BLaER1 (cell line): ENCODE results near the gene MAGI3.
"Not testable (repeated sequence)": the region's sequence is repeated elsewhere in the genome, so short reads cannot be mapped to it uniquely, and the experiment has no call there.

ENCODE experiments used
- H3K27ac ChIP-seq: shearing (Covaris generic); formaldehyde crosslinking; 2 replicates; pipeline ENCODE4 v1.8.1; 2022
- H3K27me3 ChIP-seq: shearing (Covaris generic); formaldehyde crosslinking; 2 replicates; pipeline ENCODE4 v1.8.1; 2022
- H3K36me3 ChIP-seq: shearing (Covaris generic); formaldehyde crosslinking; 2 replicates; pipeline ENCODE4 v1.8.1; 2022
- H3K4me1 ChIP-seq: shearing (Covaris generic); formaldehyde crosslinking; 2 replicates; pipeline ENCODE4 v1.8.1; 2022
- H3K4me2 ChIP-seq: shearing (Covaris generic); formaldehyde crosslinking; 2 replicates; pipeline ENCODE4 v1.8.1; 2022
- H3K4me3 ChIP-seq: shearing (Covaris generic); formaldehyde crosslinking; 2 replicates; pipeline ENCODE4 v1.8.1; 2022
- H3K9ac ChIP-seq: shearing (Covaris generic); formaldehyde crosslinking; 2 replicates; pipeline ENCODE4 v1.8.1; 2022
- H3K9me3 ChIP-seq: shearing (Covaris generic); formaldehyde crosslinking; 2 replicates; pipeline ENCODE4 v1.8.1; 2022
- H4K20me1 ChIP-seq: shearing (Covaris generic); formaldehyde crosslinking; 2 replicates; pipeline ENCODE4 v1.8.1; 2022
- Cebpa-rat ChIP-seq: shearing (Covaris generic); IDR thresholded peaks from 2 replicates; pipeline ENCODE4 v1.8.1; 2022

MAGI3 gene

DNA sequence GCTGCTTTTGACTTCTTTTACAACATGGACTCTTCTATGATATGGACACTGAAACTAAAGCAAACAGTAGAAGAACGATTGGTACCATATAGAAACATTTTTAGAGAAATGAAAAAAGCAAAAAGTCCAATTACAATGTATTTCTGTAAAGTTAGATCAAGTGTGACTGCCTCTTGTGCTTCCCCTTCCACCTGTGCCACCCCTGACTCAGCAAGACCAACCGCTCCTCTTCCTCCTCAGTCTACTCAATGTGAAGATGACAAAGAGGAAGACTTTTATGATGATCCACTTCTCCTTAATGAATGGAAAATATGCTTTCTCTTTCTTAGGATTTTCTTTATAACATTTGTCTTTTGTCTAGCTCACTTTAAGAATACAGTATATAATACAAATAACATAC, 302.0 kb downstream of the MAGI3 start:
- Histone ChIP-seq H3K4me3 (no peak overlapping the region), H3K27ac (no peak overlapping the region), H3K36me3 (peaks cover 53% of the 10 kb centered on the region), H3K27me3 (no peaks in the 10 kb centered on the region), H3K9ac (no peak overlapping the region), H3K9me3 (peaks cover 38% of the 10 kb centered on the region), H3K4me1 (no peaks in the 10 kb centered on the region), H3K4me2 (no peak overlapping the region), H4K20me1 (no peaks in the 10 kb centered on the region)
- no peak for TF ChIP-seq Cebpa-rat

DNA sequence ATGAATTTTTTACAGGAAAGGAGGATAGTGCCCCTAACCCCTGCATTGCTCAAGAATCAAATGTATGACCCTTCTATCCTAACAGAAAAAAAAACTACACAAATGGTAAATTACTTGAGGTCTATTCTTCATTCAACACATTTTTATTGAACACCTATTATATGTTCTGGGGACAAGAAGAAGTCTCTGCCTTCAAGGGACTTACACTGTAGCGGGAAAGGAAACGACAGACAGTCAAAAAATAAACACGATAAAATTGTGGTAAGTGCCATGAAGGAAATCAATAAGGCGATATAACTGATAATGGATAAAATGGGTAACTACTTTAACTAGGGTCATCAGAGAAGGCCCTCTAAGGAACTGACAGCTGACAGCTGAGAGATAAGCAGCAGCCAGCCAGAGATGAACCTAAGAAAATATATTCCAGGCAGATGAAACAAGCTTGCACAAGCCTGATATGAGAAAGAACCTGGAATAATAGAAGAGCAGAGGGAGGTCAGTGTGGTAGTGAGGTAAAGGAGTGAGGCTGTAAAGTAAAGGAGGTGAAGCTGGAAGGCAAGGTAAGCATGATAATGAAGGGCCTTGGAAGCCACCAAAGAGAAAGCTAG, 302.6 kb downstream of the MAGI3 start:
- no peak overlapping the region for H3K27ac ChIP-seq

DNA sequence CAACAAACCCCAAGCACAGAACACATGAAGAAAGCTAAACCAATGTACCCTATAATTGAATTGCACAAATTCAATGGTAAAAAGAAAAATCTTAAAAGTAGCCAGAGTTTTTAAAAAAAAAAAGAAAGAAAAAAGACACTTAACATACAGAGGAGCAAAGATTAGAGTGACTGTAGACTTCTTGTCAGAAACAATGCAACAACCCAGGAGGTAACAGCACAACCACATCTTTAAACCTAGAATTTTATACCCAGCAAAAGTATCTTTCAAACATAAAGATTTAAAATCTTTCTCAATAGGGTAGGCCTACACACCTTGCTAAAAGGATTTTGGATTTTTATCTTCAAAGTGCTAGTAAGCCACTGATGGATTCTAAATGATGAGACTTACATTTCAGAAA, 304.6 kb downstream of the MAGI3 start:
- H3K9me3 ChIP-seq, result peaks cover 38% of the 10 kb centered on the region
- H3K27ac ChIP-seq, result no peak overlapping the region
- no peaks in the 10 kb centered on the region for H4K20me1 ChIP-seq
- H3K4me1 ChIP-seq, result no peaks in the 10 kb centered on the region
- H3K27me3 ChIP-seq, result no peaks in the 10 kb centered on the region
- H3K4me2 ChIP-seq, result no peak overlapping the region
- no peak for TF ChIP-seq Cebpa-rat
- H3K9ac ChIP-seq, result no peak overlapping the region
- peaks cover 64% of the 10 kb centered on the region for H3K36me3 ChIP-seq
- no peak overlapping the region; the same call in 1 of the 2 replicates for H3K4me3 ChIP-seq

More for the DNA sequence above, 302.6 kb downstream of the MAGI3 start:
- H4K20me1 ChIP-seq, result no peaks in the 10 kb centered on the region
- H3K4me2 ChIP-seq, result no peak overlapping the region
- H3K4me1 ChIP-seq, result no peaks in the 10 kb centered on the region
- peaks cover 38% of the 10 kb centered on the region for H3K9me3 ChIP-seq
- no peaks in the 10 kb centered on the region for H3K27me3 ChIP-seq
- H3K36me3 ChIP-seq, result peaks cover 59% of the 10 kb centered on the region
- H3K9ac ChIP-seq, result no peak overlapping the region
- TF ChIP-seq Cebpa-rat, result no peak
- no peak overlapping the region for H3K4me3 ChIP-seq

DNA sequence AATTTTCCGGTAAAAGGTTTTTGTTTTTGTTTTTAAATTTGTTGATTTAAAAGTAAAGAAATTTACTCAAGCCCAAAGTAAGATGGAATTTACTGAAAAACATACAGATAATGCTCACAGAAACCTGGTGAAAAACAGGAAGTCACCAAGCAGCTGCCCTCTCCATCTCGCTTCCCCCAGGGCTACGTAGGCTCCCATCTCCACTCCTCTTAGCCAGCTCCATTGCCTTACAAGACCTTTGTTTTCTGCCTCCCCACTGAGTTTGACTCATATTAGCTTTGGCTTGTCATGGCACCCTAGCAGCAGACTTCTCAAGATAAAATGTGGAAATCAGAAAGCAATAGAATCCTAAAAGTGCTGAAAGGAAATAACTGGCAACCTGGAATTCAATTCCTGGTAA, 311.1 kb downstream of the MAGI3 start:
- no peak overlapping the region for H3K4me2 ChIP-seq
- peaks cover 35% of the 10 kb centered on the region for H3K36me3 ChIP-seq
- no peak overlapping the region for H3K9ac ChIP-seq
- peaks cover under 1% of the 10 kb centered on the region; the same call in 1 of the 2 replicates for H3K9me3 ChIP-seq
- H4K20me1 ChIP-seq, result no peaks in the 10 kb centered on the region
- no peak overlapping the region for H3K4me3 ChIP-seq
- no peak overlapping the region for H3K27ac ChIP-seq
- H3K27me3 ChIP-seq, result no peaks in the 10 kb centered on the region
- TF ChIP-seq Cebpa-rat, result no peak
- H3K4me1 ChIP-seq, result no peaks in the 10 kb centered on the region

DNA sequence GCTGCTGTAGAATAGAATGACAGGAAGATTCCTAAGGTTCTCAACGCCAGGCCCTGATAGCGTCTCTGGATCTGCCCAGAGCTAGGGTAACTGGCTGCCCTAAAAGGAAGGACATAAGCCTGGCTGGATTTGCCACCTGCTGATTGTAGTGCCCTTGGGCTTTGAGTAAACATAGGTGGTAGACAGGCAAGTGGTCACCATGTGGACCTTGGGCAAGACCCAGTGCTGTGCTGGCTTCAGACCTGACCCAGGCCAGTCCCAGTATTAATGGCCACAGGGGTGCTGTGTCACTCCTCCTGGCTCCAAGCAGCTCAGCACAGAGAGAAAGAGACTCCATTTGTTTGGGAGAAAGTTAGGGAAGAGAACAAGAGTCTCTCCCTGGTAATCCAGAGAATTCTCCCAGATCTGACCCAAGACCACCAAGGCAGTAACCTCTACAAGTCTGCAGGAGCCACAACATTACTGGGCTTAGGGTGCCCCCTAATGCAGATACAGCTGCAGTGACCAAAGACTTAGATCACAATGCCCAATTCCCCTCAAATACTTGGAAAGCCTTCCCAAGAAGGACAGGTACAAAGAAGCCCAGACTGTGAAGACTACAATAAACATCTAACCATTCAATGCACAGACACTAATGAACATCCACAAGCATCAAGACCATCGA, 324.4 kb downstream of the MAGI3 start:
- Histone ChIP-seq H3K9me3 (peaks cover 26% of the 10 kb centered on the region), H4K20me1 (no peaks in the 10 kb centered on the region), H3K27ac (no peak overlapping the region), H3K9ac (no peak overlapping the region), H3K36me3 (peaks cover 76% of the 10 kb centered on the region), H3K4me1 (no peaks in the 10 kb centered on the region), H3K4me2 (no peak overlapping the region), H3K4me3 (no peak overlapping the region), H3K27me3 (no peaks in the 10 kb centered on the region)
- no peak for TF ChIP-seq Cebpa-rat

DNA sequence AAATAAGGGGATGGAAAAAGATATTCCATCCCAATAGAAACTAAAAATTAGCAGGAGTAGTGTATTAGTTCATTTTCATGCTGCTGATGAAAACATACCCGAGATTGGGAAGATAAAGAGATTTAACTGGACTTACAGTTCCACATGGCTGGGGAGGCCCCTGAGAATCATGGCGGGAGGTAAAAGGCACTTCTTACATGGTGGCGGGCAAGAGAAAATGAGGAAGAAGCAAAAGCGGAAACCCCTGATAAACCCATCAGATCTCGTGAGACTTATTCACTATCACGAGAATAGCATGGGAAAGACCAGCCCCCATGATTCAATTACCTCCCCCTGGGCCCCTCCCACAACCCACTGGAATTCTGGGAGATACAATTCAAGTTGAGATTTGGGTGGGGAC, 327.2 kb downstream of the MAGI3 start:
- not testable (repeated sequence) for H3K4me2 ChIP-seq, H3K4me3 ChIP-seq, H3K9ac ChIP-seq, H4K20me1 ChIP-seq, H3K4me1 ChIP-seq, H3K27me3 ChIP-seq, H3K27ac ChIP-seq
- Histone ChIP-seq H3K36me3 (peaks cover 82% of the 10 kb centered on the region), H3K9me3 (peaks cover 52% of the 10 kb centered on the region)

DNA sequence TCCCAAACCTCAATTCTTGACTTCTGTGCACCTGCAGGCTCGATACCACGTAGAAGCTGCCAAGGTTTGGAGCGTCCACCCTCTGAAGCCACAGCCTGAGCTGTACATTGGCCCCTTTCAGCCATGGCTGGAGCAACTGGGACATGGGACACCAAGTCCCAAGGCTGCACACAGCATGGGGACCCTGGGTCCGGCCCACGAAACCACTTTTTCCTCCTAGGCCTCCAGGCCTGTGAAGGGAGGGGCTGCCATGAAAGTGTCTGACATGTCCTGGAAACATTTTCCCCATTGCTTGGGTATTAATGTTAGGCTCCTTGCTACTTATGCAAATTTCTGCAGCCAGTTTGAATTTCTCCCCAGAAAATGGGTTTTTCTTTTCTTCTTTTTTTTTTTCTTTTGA, 328.3 kb downstream of the MAGI3 start:
- H3K36me3 ChIP-seq, result peaks cover 88% of the 10 kb centered on the region
- H3K4me3 ChIP-seq, H3K27ac ChIP-seq, H4K20me1 ChIP-seq, H3K4me2 ChIP-seq, H3K9ac ChIP-seq, H3K27me3 ChIP-seq, H3K4me1 ChIP-seq: not testable (repeated sequence)
- H3K9me3 ChIP-seq, result peaks cover 52% of the 10 kb centered on the region

DNA sequence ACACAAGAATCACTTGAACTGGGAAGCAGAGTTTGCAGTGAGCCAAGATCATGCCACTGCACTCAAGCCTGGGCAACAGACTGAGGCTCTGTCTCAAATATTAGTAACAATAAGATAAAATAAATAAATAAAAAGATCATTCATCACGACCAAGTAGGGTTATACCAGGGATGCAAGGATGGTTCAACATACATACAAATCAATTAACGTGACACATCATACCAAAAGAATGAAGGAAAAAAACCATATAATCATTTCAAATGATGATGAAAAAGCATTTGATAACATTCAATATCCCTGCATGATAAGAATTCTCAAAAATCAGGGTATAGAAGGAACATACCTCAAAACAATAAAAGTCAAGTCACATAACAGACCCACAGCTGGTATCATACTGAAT, 330.7 kb downstream of the MAGI3 start:
- Histone ChIP-seq H3K4me2 (no peak overlapping the region), H3K27ac (no peak overlapping the region), H3K27me3 (no peaks in the 10 kb centered on the region), H3K4me3 (no peak overlapping the region), H3K9ac (no peak overlapping the region), H3K36me3 (peaks cover 83% of the 10 kb centered on the region), H3K9me3 (peaks cover 52% of the 10 kb centered on the region), H4K20me1 (no peaks in the 10 kb centered on the region), H3K4me1 (no peaks in the 10 kb centered on the region)
- no peak for TF ChIP-seq Cebpa-rat

DNA sequence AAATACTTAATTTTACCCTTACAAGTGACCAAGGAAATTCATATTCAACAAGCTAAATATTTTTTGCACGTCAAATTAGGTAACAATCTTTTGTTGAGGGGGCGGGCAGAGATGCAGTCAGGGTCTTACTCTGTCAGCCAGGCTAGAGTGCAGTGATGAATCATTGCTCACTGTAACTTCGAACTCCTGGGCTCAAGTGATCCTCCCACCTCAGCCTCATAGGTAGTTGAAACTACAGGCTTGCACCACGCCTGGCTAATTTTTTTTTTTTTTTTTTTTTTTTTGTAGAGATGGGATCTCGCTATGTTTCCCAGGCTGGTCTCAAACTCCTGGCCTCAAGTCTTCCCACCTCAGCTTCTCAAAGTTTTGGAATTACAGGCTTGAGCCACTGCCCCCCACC, 342.5 kb downstream of the MAGI3 start:
- H3K9me3 ChIP-seq, result no peaks in the 10 kb centered on the region
- H3K36me3 ChIP-seq, result peaks cover 57% of the 10 kb centered on the region
- no peak overlapping the region for H3K9ac ChIP-seq
- no peak for TF ChIP-seq Cebpa-rat
- H3K4me2 ChIP-seq, result no peak overlapping the region
- no peak overlapping the region for H3K27ac ChIP-seq
- H3K4me1 ChIP-seq, result no peaks in the 10 kb centered on the region
- no peaks in the 10 kb centered on the region for H3K27me3 ChIP-seq
- H3K4me3 ChIP-seq, result no peak overlapping the region
- no peaks in the 10 kb centered on the region for H4K20me1 ChIP-seq

DNA sequence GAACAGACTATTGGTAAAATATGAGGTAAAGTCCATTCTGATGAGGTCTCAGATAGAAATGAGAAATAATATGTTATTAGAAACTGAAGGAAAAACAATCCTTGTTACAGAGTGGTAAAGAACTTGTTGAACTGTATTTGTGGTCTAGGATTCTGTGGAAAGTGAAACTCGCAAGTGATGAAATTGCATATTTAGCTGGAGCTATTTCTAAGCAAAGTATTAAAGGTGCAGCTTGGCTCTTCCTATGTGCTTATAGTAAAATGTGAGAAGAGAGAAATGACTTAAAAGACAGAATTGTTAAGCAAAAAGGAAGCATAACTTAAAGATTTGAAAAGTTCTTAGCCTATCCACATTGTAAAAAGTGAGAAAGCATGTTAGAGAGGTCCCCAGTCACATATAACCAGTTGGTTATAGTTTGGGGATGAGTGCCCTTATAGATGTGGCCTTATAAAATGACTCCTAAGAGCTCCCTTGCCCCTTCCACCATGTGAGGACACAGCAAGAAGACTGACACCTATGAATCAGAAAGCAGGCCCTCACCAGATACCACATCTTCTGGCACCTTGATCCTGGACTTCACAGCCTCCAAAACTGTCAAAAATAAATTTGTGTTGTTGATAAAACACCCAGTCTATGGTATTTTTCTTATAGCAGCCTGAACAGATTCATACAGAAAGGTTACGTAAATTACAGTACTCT, 344.2 kb downstream of the MAGI3 start:
- H3K4me3 ChIP-seq, result no peak overlapping the region
- no peaks in the 10 kb centered on the region for H3K4me1 ChIP-seq
- H3K27ac ChIP-seq, result no peak overlapping the region
- TF ChIP-seq Cebpa-rat, result no peak
- H3K36me3 ChIP-seq, result peaks cover 54% of the 10 kb centered on the region
- no peak overlapping the region for H3K4me2 ChIP-seq
- H3K9me3 ChIP-seq, result no peaks in the 10 kb centered on the region
- no peaks in the 10 kb centered on the region for H4K20me1 ChIP-seq
- no peak overlapping the region for H3K9ac ChIP-seq
- H3K27me3 ChIP-seq, result no peaks in the 10 kb centered on the region
